Right lobe of liver (tissue), 4 donors: ENCODE measurements around the gene SP6.

Experiments used
- CTCF ChIP-seq, 4 donors: fragments of 200-600 bp in 3 of 4; fragments of 450-650 bp in 1 of 4; IDR thresholded peaks; one replicate each; pipeline versions ENCODE4 v1.5.1 to v1.8.0; 2016 to 2022; ENCODE audit warnings: antibody characterized with exemption in 4 of 4, mild to moderate bottlenecking in 2 of 4
- POLR2A ChIP-seq: fragments of 450-650 bp; IDR thresholded peaks from one replicate; pipeline ENCODE4 v1.6.1; 2017; ENCODE audit warnings: antibody characterized with exemption, mild to moderate bottlenecking
- donor health status: DM: no; HTN: no; CAD: no.
- donor health status: DM: no; HTN: no; CAD: no.
- donor health status: DM: no; HTN: yes; CAD: no.

- TF ChIP-seq POLR2A (no peak), CTCF (IDR thresholded peaks at IDR 0.05) (no peak)
Measured at GRCh38 chr17:47882247-47882646, 31.3 kb upstream of the SP6 start.
